NCI-H526 treated with DMSO at 0.1 percent for 48 hours (cell line): Measurements from ENCODE around the gene PRSS12.
"Not testable (repeated sequence)": the region's sequence is repeated elsewhere in the genome, so short reads cannot be mapped to it uniquely, and the experiment has no call there.

Source experiments
- DNase-seq: peaks from one replicate; lab custom pipeline; 2025; lab: John Stamatoyannopoulos, UW

Gene PRSS12

GRCh38 chr4:118352843-118353533 is at the start of gene PRSS12:
Gene PRSS12 (minus strand): TSS chr4:118353003. CDS start chr4:118352720, 283 bp downstream.
- DNase-seq, result peak; percentile 44

DNA sequence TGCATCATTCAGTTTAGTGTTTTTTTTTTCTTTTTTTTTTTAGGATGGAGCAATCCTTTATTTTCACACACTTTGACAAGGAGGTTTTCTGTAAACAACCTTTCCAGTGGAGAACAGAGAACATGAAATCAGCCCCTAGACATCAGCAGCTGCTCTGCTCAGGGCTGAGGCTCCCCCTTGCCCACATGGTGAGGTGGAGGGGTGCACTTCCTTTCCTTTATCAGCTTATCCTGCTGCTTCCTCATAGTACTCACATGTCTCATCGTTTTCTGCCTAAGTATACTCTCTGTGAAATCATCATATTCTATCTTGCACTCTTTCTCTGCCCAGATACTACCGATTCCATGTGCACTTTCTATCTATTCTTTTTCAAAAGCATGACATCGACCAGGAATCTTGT is 47.6 kb upstream of the PRSS12 start:
- no peak for DNase-seq

DNA sequence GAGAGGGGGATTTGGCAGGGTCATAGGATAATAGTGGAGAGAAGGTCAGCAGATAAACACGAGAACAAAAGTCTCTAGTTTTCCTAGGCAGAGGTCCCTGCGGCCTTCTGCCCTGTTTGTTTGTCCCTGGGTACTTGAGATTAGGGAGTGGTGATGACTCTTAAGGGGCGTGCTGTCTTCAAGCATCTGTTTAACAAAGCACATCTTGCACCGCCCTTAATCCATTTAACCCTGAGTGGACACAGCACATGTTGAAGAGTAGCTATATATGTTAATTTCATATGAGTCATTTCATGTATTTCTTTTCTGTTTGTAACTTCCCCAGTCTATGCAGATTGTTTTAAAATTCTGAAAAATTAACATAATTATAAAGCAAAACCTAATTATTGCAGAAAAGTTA is 47.1 kb upstream of the PRSS12 start:
- not testable (repeated sequence) for DNase-seq

- no peak for DNase-seq
Measured at GRCh38 chr4:118398226-118399090, 45.7 kb upstream of the PRSS12 start.

GRCh38 chr4:118397623-118397979 is 44.8 kb upstream of the PRSS12 start:
- no peak for DNase-seq

GRCh38 chr4:118396881-118397622 is 44.2 kb upstream of the PRSS12 start:
- DNase-seq, result no peak

GRCh38 chr4:118395057-118395644 is 42.3 kb upstream of the PRSS12 start:
- no peak for DNase-seq

DNA sequence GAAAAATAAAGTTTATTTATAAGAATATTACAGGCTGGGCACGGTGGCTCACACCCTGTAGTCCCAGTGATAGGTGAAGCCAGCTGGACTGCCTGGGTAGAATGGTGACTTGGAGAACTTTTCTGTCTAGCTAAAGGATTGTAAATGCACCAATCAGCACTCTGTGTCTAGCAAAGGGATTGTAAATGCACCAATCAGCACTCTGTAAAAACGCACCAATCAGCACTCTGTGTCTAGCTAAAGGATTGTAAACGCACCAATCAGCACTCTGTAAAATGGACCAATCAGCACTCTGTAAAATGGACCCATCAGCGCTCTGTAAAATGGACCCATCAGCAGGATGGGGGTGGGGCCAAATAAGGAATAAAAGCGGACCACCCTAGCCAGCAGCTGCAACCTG is 39.7 kb upstream of the PRSS12 start:
- not testable (repeated sequence) for DNase-seq

- no peak for DNase-seq
Measured at GRCh38 chr4:118390121-118390520, 37.3 kb upstream of the PRSS12 start.

GRCh38 chr4:118389721-118390120 is 36.9 kb upstream of the PRSS12 start:
- no peak for DNase-seq

- DNase-seq, result no peak
Measured at GRCh38 chr4:118388606-118389005, 35.8 kb upstream of the PRSS12 start.

DNA sequence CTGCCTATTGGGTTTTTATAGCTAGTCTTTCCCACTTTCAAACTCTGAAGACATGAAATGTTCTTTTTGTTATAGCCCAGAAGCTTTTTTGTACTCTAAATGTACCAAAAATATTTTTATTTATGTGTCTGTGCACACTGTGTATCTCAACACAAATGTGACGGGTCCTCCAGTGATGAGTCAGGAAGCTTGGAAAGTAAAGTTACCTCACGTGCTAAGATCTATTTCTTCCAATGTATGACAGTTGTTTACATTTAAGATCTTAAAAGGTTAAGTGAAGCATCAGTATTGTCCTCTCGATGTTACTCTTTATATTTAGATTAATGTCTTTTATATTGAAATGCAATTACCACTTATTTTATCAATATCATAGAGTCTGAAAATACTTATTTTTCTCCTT is 29.1 kb upstream of the PRSS12 start:
- no peak for DNase-seq

DNA sequence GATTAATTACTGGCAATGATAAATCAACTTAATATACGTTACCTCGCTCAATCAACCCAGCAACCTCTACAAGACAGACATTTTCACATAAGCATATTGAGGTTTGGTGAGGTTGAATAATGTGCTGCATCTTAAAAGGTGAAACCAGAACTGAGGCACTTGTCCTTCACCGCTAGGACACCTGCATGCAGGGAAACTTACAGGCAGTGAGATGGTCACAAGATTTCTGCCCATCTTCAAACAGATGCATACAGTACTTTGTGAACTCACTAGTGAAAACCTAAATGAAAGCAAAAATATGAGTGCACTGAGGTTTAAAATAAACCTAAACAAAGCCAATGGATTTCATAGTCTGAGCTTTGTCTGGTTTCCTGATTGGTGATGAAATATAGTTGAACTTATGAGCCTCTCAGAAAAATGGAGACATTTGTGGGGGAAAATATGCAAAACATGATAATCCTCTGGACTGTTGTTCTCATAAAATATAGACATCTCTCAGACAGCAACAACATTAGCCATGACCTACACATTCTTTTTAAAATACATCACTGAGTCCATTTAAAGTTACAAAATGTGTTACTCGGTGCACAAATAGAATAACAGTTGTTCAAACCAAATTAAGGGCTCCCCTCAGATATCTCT is 20.9 kb upstream of the PRSS12 start:
- no peak for DNase-seq

GRCh38 chr4:118372251-118372650 is 19.4 kb upstream of the PRSS12 start:
- DNase-seq, result no peak

- no peak for DNase-seq
Measured at GRCh38 chr4:118369231-118369630, 16.4 kb upstream of the PRSS12 start.

DNA sequence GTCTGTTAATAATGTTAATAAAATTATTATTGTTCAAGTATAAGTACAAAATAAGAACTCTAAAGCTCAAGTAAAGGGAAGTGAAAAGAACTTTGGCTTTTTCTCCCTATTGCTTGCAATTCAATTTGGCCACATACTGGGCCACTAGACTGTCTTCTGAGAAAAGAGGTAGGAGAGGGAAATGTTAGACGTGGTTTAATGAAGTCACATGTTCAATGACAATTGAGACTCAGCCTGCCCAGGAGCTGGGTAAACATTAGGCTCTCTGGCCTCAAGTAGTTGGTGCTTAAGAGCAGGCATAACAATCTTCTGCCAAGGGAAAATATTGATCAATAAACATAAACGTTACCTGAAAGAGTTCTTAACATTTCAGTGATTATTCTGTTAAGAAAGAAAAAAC is 15.1 kb upstream of the PRSS12 start:
- DNase-seq, result no peak

DNA sequence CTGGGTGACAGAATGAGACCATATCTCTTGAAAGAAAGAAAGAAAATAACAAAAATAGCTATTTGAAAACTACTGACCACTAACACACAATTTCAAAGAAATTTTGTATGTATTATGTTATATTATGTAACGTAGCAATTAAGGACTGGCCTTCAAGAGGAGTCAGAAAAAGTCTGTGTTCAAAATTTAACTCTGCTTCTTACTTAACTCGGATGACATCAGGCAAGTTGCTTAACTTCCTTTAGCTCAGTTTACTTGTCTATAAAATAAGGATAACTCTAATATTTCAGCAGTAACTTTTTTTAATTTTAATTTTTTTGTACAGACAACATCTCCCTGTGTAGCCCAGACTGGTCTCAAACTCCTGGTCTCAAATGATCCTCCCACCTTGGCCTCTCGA is 14.6 kb upstream of the PRSS12 start:
- no peak for DNase-seq

GRCh38 chr4:118363166-118363565 is 10.4 kb upstream of the PRSS12 start:
- no peak for DNase-seq

DNA sequence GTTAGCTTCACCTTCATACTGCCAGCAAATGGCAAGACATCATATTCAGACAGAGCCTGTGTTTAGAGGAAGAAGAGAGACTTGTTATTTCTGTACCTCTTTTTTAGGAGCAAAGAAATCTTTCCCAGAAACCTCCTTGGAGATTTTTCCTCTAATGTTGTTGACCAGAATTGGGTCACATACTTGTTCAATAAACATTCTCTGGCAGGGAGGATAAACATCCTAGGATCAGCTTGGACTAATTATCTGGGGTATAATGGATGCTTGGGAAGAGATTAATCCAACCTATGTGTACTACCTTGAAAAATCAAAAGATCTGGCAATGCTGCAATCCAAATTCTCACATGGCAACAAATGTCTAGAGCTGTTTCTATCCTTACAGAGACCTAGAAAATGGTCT is 8.4 kb upstream of the PRSS12 start:
- no peak for DNase-seq

- DNase-seq, result no peak
Measured at GRCh38 chr4:118360106-118360505, 7.3 kb upstream of the PRSS12 start.

- DNase-seq, result no peak
Measured at GRCh38 chr4:118357601-118358000, 4.8 kb upstream of the PRSS12 start.

DNA sequence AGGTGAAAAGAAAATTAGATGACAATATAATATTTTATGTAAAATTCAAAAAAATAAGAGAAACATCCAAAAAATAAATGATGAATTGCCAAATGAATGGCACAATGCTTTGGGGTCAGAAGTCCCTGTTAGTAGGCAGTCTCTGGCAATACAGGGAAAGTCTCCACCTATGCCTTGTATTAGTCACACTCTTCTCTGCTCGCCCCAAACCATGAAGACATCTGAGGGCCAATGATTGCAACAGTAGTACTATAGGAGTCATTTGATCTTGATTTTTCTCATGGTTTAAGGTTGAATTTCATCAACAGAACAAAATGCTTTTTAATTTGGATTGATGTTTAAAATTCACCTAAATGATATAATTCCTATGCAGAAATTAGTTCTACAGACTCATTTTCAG is 3.9 kb upstream of the PRSS12 start:
- DNase-seq, result no peak
